Brain microvascular endothelial cell (primary cell): Measurements from ENCODE around the gene FGR.

Experiments used
- DNase-seq: peaks from one replicate; pipeline ENCODE4 v3.0.0-alpha.2; 2020
- H3K27ac ChIP-seq: fragments of 250-450 bp; sonication (Bioruptor Pico); 2 replicates; pipeline ENCODE4 v1.5.1; 2020; ENCODE audit warnings: mild to moderate bottlenecking, moderate library complexity
- H3K27me3 ChIP-seq: fragments of 250-450 bp; sonication (Bioruptor Pico); replicated peaks from 2 replicates; pipeline ENCODE4 v1.5.1; 2020; ENCODE audit warnings: mild to moderate bottlenecking
- H3K36me3 ChIP-seq: fragments of 250-450 bp; sonication (Bioruptor Pico); replicated peaks from 2 replicates; pipeline ENCODE4 v1.5.1; 2020; ENCODE audit warnings: mild to moderate bottlenecking
- H3K4me3 ChIP-seq: 2 replicates; pipeline ENCODE4 v1.5.1; 2011; ENCODE audit warnings: low read depth, mild to moderate bottlenecking, control low read depth, low read length, moderate library complexity
- in situ Hi-C: cut with HindIII; loops from 2 replicates; pipeline ENCODE4 v1.10.0; 2017; ENCODE audit warnings: low sequenced_read_pairs, low pct_ligation_motif_present
- TF ChIP-seq, protein P1 (sequence below): IDR thresholded peaks from 2 replicates; pipeline ENCODE4 v1.5.1; 2011; ENCODE audit warnings: low read depth, mild to moderate bottlenecking, moderate library complexity, low read length, control low read depth, inconsistent platforms; ENCODE audit errors: missing control alignments

The FGR gene

GRCh38 chr1:27571439-27572018 lies 63.5 kb downstream of the FGR start:
- H3K27ac ChIP-seq = no peak overlapping the region
- H3K27me3 ChIP-seq = no peaks in the 10 kb centered on the region
- DNase-seq = no peak
- TF ChIP-seq, protein P1, sequence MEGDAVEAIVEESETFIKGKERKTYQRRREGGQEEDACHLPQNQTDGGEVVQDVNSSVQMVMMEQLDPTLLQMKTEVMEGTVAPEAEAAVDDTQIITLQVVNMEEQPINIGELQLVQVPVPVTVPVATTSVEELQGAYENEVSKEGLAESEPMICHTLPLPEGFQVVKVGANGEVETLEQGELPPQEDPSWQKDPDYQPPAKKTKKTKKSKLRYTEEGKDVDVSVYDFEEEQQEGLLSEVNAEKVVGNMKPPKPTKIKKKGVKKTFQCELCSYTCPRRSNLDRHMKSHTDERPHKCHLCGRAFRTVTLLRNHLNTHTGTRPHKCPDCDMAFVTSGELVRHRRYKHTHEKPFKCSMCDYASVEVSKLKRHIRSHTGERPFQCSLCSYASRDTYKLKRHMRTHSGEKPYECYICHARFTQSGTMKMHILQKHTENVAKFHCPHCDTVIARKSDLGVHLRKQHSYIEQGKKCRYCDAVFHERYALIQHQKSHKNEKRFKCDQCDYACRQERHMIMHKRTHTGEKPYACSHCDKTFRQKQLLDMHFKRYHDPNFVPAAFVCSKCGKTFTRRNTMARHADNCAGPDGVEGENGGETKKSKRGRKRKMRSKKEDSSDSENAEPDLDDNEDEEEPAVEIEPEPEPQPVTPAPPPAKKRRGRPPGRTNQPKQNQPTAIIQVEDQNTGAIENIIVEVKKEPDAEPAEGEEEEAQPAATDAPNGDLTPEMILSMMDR = no peak
- in situ Hi-C loops = loop anchor here (25.0 kb wide), 1 partner anchor 159 kb away; no protein-coding TSS in a partner anchor
- H3K4me3 ChIP-seq = no peak overlapping the region
- no peaks in the 10 kb centered on the region for H3K36me3 ChIP-seq

DNA sequence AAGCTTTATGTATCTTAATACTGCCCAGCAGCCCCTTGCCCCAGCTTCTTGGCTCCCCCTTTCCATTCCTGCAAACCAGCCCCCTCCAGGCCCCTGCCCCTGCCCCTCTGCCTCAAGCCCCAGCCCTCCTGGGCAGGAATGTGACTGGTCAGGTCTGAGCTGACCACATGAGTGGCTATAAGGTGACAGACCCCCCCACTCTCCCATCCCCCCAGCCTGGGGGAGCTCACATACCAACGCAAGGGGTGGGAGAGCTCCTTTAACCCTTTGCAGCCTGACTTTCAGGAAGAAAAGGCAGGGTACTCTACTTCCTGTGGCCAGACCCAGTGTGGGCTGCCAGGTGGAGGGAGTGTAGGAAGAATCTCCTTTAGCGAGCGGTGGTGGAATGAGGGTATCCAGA lies 64.2 kb downstream of the FGR start:
- H3K27ac ChIP-seq = no peak overlapping the region
- no peak overlapping the region for H3K4me3 ChIP-seq
- H3K36me3 ChIP-seq = no peaks in the 10 kb centered on the region
- DNase-seq = no peak
- H3K27me3 ChIP-seq = no peaks in the 10 kb centered on the region
- in situ Hi-C loops = loop anchor here (25.0 kb wide), 1 partner anchor 158 kb away; no protein-coding TSS in a partner anchor
- TF ChIP-seq, protein P1 = no peak

DNA sequence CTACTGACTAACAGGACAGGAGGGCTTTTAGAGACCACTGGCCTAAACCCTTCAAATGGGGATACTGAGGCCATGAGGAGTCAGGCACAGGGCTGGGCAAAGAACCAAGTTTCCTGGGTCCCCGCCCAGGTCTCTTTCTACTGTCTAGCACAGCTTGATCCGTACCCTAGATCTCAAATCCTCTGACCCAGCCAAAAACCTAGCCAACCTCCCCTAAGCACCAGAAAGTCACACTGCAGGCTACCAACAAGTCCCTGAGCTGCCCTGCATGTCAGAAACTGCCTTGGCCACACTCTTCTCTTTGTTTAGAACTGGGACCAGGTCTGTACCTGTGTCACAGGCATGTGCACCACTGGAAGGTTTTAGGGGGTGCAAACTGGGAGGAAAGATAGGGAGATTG lies 64.6 kb downstream of the FGR start:
- in situ Hi-C loops = loop anchor here (25.0 kb wide), 1 partner anchor 158 kb away; no protein-coding TSS in a partner anchor
- Histone ChIP-seq H3K4me3 (no peak overlapping the region), H3K36me3 (no peaks in the 10 kb centered on the region), H3K27me3 (no peaks in the 10 kb centered on the region), H3K27ac (no peak overlapping the region)
- TF ChIP-seq, protein P1 = no peak
- DNase-seq = no peak

- no peak for DNase-seq
- Histone ChIP-seq H3K4me3 (no peak overlapping the region), H3K27ac (no peak overlapping the region), H3K27me3 (no peaks in the 10 kb centered on the region), H3K36me3 (no peaks in the 10 kb centered on the region)
- in situ Hi-C loops = loop anchor here (25.0 kb wide), 1 partner anchor 157 kb away; no protein-coding TSS in a partner anchor
- TF ChIP-seq, protein P1 = no peak
Measured at GRCh38 chr1:27569506-27570291, 65.3 kb downstream of the FGR start.

DNA sequence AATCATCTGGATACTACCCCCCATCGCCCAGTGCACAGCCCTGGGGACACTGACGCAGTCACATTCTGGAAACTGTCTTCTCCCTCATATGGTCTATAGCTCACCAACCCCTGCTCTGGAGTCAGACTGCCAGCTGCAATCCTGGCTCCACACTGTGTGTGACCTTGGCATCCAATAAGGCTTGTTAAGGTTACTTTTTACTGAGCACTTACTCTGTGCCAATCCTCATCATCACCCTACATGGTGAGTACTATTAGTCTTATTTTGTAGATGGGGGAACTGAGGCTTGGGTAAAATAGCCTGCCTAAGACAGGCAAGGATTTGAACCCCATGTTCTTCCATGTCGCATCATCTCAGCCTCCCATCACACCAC lies 65.9 kb downstream of the FGR start:
- in situ Hi-C loops = loop anchor here (25.0 kb wide), 1 partner anchor 157 kb away; no protein-coding TSS in a partner anchor

More for the DNA sequence above, 65.9 kb downstream of the FGR start:
- DNase-seq = no peak
- TF ChIP-seq, protein P1 = no peak
- Histone ChIP-seq H3K4me3 (no peak overlapping the region), H3K27me3 (no peaks in the 10 kb centered on the region), H3K36me3 (no peaks in the 10 kb centered on the region), H3K27ac (no peak overlapping the region)
